Smooth muscle cell (in vitro differentiated cells): Measurements from ENCODE around the gene ETS1. TPM values are rescaled to one million over a fixed set of nuclear protein-coding genes. Genes with fewer than 3 reads are reported as not detected.
A peak's percentile ranks its signal among the peaks of the same experiment; 100 is the strongest.

Experiments
- DNase-seq: peaks from one replicate; lab custom pipeline; 2025; ENCODE audit not compliant: unreplicated experiment; lab: John Stamatoyannopoulos, UW
- H2AFZ ChIP-seq: fragments of 200-600 bp; sonication (generic); 2 replicates; pipeline ENCODE4 v1.6.0; 2016; ENCODE audit warnings: antibody characterized with exemption, low read depth, mild to moderate bottlenecking
- H3F3A ChIP-seq: fragments of 200-600 bp; sonication (generic); 2 replicates; pipeline ENCODE4 v1.6.0; 2017; ENCODE audit warnings: antibody characterized with exemption, low read depth
- H3K27ac ChIP-seq: fragments of 200-600 bp; sonication (generic); 2 replicates; pipeline ENCODE4 v1.5.1; 2016; ENCODE audit warnings: low read depth, mild to moderate bottlenecking
- H3K27me3 ChIP-seq: fragments of 200-600 bp; sonication (generic); 2 replicates; pipeline ENCODE4 v1.6.1; 2016; ENCODE audit warnings: low read depth, mild to moderate bottlenecking
- H3K36me3 ChIP-seq: fragments of 200-600 bp; sonication (generic); 2 replicates; pipeline ENCODE4 v1.5.1; 2016; ENCODE audit warnings: low read depth
- H3K4me1 ChIP-seq: fragments of 200-600 bp; sonication (generic); 2 replicates; pipeline ENCODE4 v1.5.1; 2016; ENCODE audit warnings: low read depth
- H3K4me2 ChIP-seq: fragments of 200-600 bp; sonication (generic); 2 replicates; pipeline ENCODE4 v1.6.0; 2016; ENCODE audit warnings: mild to moderate bottlenecking
- H3K4me3 ChIP-seq: fragments of 200-600 bp; sonication (generic); 2 replicates; pipeline ENCODE4 v1.5.1; 2016; ENCODE audit warnings: mild to moderate bottlenecking
- H3K79me2 ChIP-seq: fragments of 200-600 bp; sonication (generic); 2 replicates; pipeline ENCODE4 v1.6.0; 2016; ENCODE audit warnings: low read depth, mild to moderate bottlenecking
- H3K9ac ChIP-seq: fragments of 200-600 bp; sonication (generic); 2 replicates; pipeline ENCODE4 v1.6.0; 2016; ENCODE audit warnings: low read depth
- H3K9me3 ChIP-seq: fragments of 200-600 bp; sonication (generic); replicated peaks from 2 replicates; pipeline ENCODE4 v1.5.1; 2016; ENCODE audit warnings: low read depth
- H4K20me1 ChIP-seq: fragments of 200-600 bp; sonication (generic); 2 replicates; pipeline ENCODE4 v1.6.0; 2016; ENCODE audit warnings: low read depth
- CTCF ChIP-seq: fragments of 200-600 bp; sonication (generic); IDR thresholded peaks from 2 replicates; pipeline ENCODE4 v1.5.1; 2017; ENCODE audit warnings: borderline replicate concordance, mild to moderate bottlenecking, antibody characterized with exemption; ENCODE audit not compliant: insufficient read depth, poor library complexity, severe bottlenecking
- WGBS: methylation state at CpG from one replicate; pipeline ENCODE4 v1.1.7; 2016; ENCODE audit warnings: low lambda C conversion rate; 5-methylcytosine and 5-hydroxymethylcytosine counted together
- polyA plus RNA-seq: library from polyadenylated mRNA; unstranded; fragments of >200 nt; fragmentation: Nextera tagmentation; extraction: Ambion mirVana; gene quantifications from 2 replicates; pipeline ENCODE4 v1.2.1, GENCODE V29; 2016
- total RNA-seq: library from RNA; depleted of rRNA; stranded (reverse); fragments of >200 nt; gene quantifications from 2 replicates; pipeline ENCODE4 v1.2.3, GENCODE V29; 2014

ETS1 gene
- total and polyA plus RNA-seq, 2 experiments from 2014 or later = 4.1 to 22.8 TPM

- H3K9ac ChIP-seq = no peak overlapping the region
- peaks cover 22% of the 10 kb centered on the region for H3F3A ChIP-seq
- H3K4me1 ChIP-seq = peaks cover 5% of the 10 kb centered on the region
- no peak overlapping the region for H3K4me2 ChIP-seq
- no peaks in the 10 kb centered on the region for H3K36me3 ChIP-seq
- H3K27ac ChIP-seq = no peak overlapping the region
- no peak overlapping the region for H3K4me3 ChIP-seq
- 82% methylated on average over 8 of the region's 8 CpGs for WGBS
- H3K9me3 ChIP-seq = no peaks in the 10 kb centered on the region
- DNase-seq = no peak
- no peaks in the 10 kb centered on the region for H4K20me1 ChIP-seq
- no peak overlapping the region for H2AFZ ChIP-seq
- no peak for TF ChIP-seq CTCF
- no peaks in the 10 kb centered on the region for H3K27me3 ChIP-seq
- H3K79me2 ChIP-seq = no peaks in the 10 kb centered on the region
These were observed 130.6 kb downstream of the ETS1 start for GRCh38 chr11:128456566-128457268.

GRCh38 chr11:128455766-128456165 is 131.6 kb downstream of the ETS1 start:
- no peak for TF ChIP-seq CTCF
- Histone ChIP-seq H2AFZ (no peak overlapping the region), H3K9me3 (no peaks in the 10 kb centered on the region), H4K20me1 (no peaks in the 10 kb centered on the region), H3K27me3 (no peaks in the 10 kb centered on the region), H3K4me2 (no peak overlapping the region), H3K9ac (no peak overlapping the region), H3K4me1 (peaks cover 5% of the 10 kb centered on the region), H3F3A (peaks cover 22% of the 10 kb centered on the region), H3K4me3 (no peak overlapping the region), H3K36me3 (no peaks in the 10 kb centered on the region), H3K79me2 (no peaks in the 10 kb centered on the region), H3K27ac (no peak overlapping the region)
- WGBS = 11% methylated on average over 5 of the region's 5 CpGs
- DNase-seq = no peak

GRCh38 chr11:128453444-128454336 is 133.7 kb downstream of the ETS1 start:
- peak overlapping the region; percentile 67 for H3K27ac ChIP-seq
- H3K9ac ChIP-seq = peak overlapping the region; percentile 30
- peaks cover 5% of the 10 kb centered on the region for H3K4me1 ChIP-seq
- TF ChIP-seq CTCF = no peak
- DNase-seq = no peak
- WGBS = 62% methylated on average over 5 of the region's 5 CpGs
- peaks cover 17% of the 10 kb centered on the region for H3F3A ChIP-seq
- H3K4me3 ChIP-seq = no peak overlapping the region
- no peaks in the 10 kb centered on the region for H3K27me3 ChIP-seq
- peak overlapping the region; percentile 46 for H3K4me2 ChIP-seq
- H2AFZ ChIP-seq = no peak overlapping the region
- no peaks in the 10 kb centered on the region for H3K9me3 ChIP-seq
- no peaks in the 10 kb centered on the region for H3K79me2 ChIP-seq
- no peaks in the 10 kb centered on the region for H4K20me1 ChIP-seq
- H3K36me3 ChIP-seq = no peaks in the 10 kb centered on the region
